Natural killer cell (primary cell): Measurements from ENCODE around the gene TUBA3E. TPM values are rescaled to one million over a fixed set of nuclear protein-coding genes. Genes with fewer than 3 reads are reported as not detected.
"Not testable (repeated sequence)": the region's sequence is repeated elsewhere in the genome, so short reads cannot be mapped to it uniquely, and the experiment has no call there.

Source experiments
- ATAC-seq, 3 donors: fragments of 150-1000 bp in 2 of 3; fragments of 200-7000 bp in 1 of 3; cut with Tn5 transposase; 1 replicate in 1 of 3; 2 replicates in 2 of 3; pipeline ENCODE4 v1.10.0; 2021; ENCODE audit warnings: mild to moderate bottlenecking in 2 of 3, moderate library complexity in 2 of 3
- DNase-seq, 2 donors: peaks; one replicate each; pipeline versions ENCODE4 v3.0.0 to v3.0.0-alpha.2; 2013 to 2021; ENCODE audit warnings: mixed read lengths in 1 of 2
- H3K27ac ChIP-seq: one replicate; pipeline ENCODE4 v1.5.1; 2013; ENCODE audit warnings: mild to moderate bottlenecking, low read length
- H3K27me3 ChIP-seq: one replicate; pipeline ENCODE4 v1.6.1; 2013; ENCODE audit warnings: low read length; ENCODE audit not compliant: control insufficient read depth, insufficient read depth
- H3K36me3 ChIP-seq: one replicate; pipeline ENCODE4 v1.6.1; 2013; ENCODE audit warnings: low read length; ENCODE audit not compliant: control insufficient read depth, insufficient read depth
- H3K4me1 ChIP-seq: one replicate; pipeline ENCODE4 v1.6.1; 2013; ENCODE audit warnings: low read length; ENCODE audit not compliant: control insufficient read depth, insufficient read depth
- H3K4me3 ChIP-seq: one replicate; pipeline ENCODE4 v1.5.1; 2013; ENCODE audit warnings: low read length
- H3K9me3 ChIP-seq: one replicate; pipeline ENCODE4 v1.6.1; 2013; ENCODE audit warnings: low read length; ENCODE audit not compliant: control insufficient read depth, insufficient read depth
- H3K27ac Mint-ChIP-seq, 2 donors: one replicate each; pipeline ENCODE4 v1.8.0; 2022; ENCODE audit warnings: mild to moderate bottlenecking in 2 of 2, mixed read lengths in 2 of 2, moderate library complexity in 1 of 2
- H3K27me3 Mint-ChIP-seq, 2 donors: one replicate each; pipeline ENCODE4 v1.8.0; 2022; ENCODE audit warnings: low read depth in 2 of 2, mixed read lengths in 2 of 2
- H3K36me3 Mint-ChIP-seq: one replicate; pipeline ENCODE4 v1.8.0; 2022; ENCODE audit warnings: mixed read lengths
- H3K4me1 Mint-ChIP-seq, 2 donors: one replicate each; pipeline ENCODE4 v1.8.0; 2022; ENCODE audit warnings: mixed read lengths in 2 of 2
- H3K4me3 Mint-ChIP-seq: one replicate; pipeline ENCODE4 v1.8.0; 2022; ENCODE audit warnings: mild to moderate bottlenecking, moderate library complexity, mixed read lengths
- H3K9me3 Mint-ChIP-seq, 2 donors: one replicate each; pipeline ENCODE4 v1.8.0; 2022; ENCODE audit warnings: mixed read lengths in 2 of 2
- WGBS: methylation state at CpG from one replicate; pipeline ENCODE4 v1.1.7; 2013; ENCODE audit warnings: missing lambda C conversion rate; ENCODE audit not compliant: insufficient coverage; 5-methylcytosine and 5-hydroxymethylcytosine counted together
- intact Hi-C: fragments of 100-400 bp; cut with micrococcal nuclease; formaldehyde crosslinking; loops from one replicate; pipeline ENCODE4 v1.14.2; 2022
- total RNA-seq, 4 donors: library from RNA; stranded (reverse); fragments of 120-200 nt in 1 of 4; gene quantifications; one replicate each; pipeline versions ENCODE4 v1.2.3 to v1.2.4, GENCODE V29; 2013 to 2022
- TF ChIP-seq, protein P1 (sequence below): fragments of 200-600 bp; IDR thresholded peaks from one replicate; pipeline ENCODE4 v1.8.0; 2022; ENCODE audit warnings: antibody characterized with exemption

The TUBA3E gene
- total RNA-seq, 3 donors from 2014 or later (not counting 1 experiment from before 2014, with no cell fraction given) = not detected

GRCh38 chr2:130169896-130170295 is 28.3 kb downstream of the TUBA3E start:
- no peaks in the 10 kb centered on the region for H3K27me3 Mint-ChIP-seq

GRCh38 chr2:130169163-130169562 is 29.1 kb downstream of the TUBA3E start:
- H3K9me3 Mint-ChIP-seq, H3K27me3 Mint-ChIP-seq, DNase-seq, H3K4me1 Mint-ChIP-seq, H3K4me3 ChIP-seq, H3K4me3 Mint-ChIP-seq, intact Hi-C loops, H3K4me1 ChIP-seq, H3K9me3 ChIP-seq, H3K27me3 ChIP-seq, H3K36me3 Mint-ChIP-seq, H3K27ac ChIP-seq: not testable (repeated sequence)
- peak overlapping the region; percentile 32 to 52 for H3K27ac Mint-ChIP-seq
- peaks cover 34% of the 10 kb centered on the region for H3K36me3 ChIP-seq
- no CpG with 5 or more reads among the region's 3 CpGs for WGBS
- ATAC-seq = peak; percentile 80 to 91 (median 87)

More at GRCh38 chr2:130169896-130170295, 28.3 kb downstream of the TUBA3E start:
- DNase-seq (no peak), ATAC-seq (peak in 1 of 3 donors; percentile 56)
- Histone ChIP-seq H3K4me3 (no peak overlapping the region), H3K9me3 (no peaks in the 10 kb centered on the region), H3K36me3 (peaks cover 32% of the 10 kb centered on the region), H3K27me3 (no peaks in the 10 kb centered on the region), H3K4me1 (no peaks in the 10 kb centered on the region), H3K27ac (no peak overlapping the region)
- no peak overlapping the region for H3K27ac Mint-ChIP-seq
- WGBS = 96% methylated on average over 7 of the region's 7 CpGs
- no peak overlapping the region for H3K4me3 Mint-ChIP-seq
- no peaks in the 10 kb centered on the region for H3K36me3 Mint-ChIP-seq
- no peaks in the 10 kb centered on the region for H3K9me3 Mint-ChIP-seq
- intact Hi-C loops = no loop called here
- TF ChIP-seq, protein P1, sequence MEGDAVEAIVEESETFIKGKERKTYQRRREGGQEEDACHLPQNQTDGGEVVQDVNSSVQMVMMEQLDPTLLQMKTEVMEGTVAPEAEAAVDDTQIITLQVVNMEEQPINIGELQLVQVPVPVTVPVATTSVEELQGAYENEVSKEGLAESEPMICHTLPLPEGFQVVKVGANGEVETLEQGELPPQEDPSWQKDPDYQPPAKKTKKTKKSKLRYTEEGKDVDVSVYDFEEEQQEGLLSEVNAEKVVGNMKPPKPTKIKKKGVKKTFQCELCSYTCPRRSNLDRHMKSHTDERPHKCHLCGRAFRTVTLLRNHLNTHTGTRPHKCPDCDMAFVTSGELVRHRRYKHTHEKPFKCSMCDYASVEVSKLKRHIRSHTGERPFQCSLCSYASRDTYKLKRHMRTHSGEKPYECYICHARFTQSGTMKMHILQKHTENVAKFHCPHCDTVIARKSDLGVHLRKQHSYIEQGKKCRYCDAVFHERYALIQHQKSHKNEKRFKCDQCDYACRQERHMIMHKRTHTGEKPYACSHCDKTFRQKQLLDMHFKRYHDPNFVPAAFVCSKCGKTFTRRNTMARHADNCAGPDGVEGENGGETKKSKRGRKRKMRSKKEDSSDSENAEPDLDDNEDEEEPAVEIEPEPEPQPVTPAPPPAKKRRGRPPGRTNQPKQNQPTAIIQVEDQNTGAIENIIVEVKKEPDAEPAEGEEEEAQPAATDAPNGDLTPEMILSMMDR = no peak
- H3K4me1 Mint-ChIP-seq = peaks cover 7 to 10% of the 10 kb centered on the region in 2 donors

- H3K27ac ChIP-seq, H3K27ac Mint-ChIP-seq, H3K9me3 ChIP-seq, DNase-seq, H3K4me3 ChIP-seq, H3K36me3 Mint-ChIP-seq, H3K27me3 ChIP-seq, H3K4me1 ChIP-seq, ATAC-seq, H3K4me1 Mint-ChIP-seq, H3K4me3 Mint-ChIP-seq, intact Hi-C loops, H3K27me3 Mint-ChIP-seq, H3K9me3 Mint-ChIP-seq: not testable (repeated sequence)
- 93% methylated on average over 3 of the region's 3 CpGs for WGBS
- H3K36me3 ChIP-seq = peaks cover 31% of the 10 kb centered on the region
These were observed 31.6 kb downstream of the TUBA3E start for GRCh38 chr2:130166611-130167010.

GRCh38 chr2:130165293-130166016 is 32.8 kb downstream of the TUBA3E start:
- Histone ChIP-seq H3K27me3 (no peaks in the 10 kb centered on the region), H3K4me1 (no peaks in the 10 kb centered on the region), H3K9me3 (no peaks in the 10 kb centered on the region), H3K36me3 (peaks cover 29% of the 10 kb centered on the region), H3K27ac (no peak overlapping the region), H3K4me3 (no peak overlapping the region)
- TF ChIP-seq, protein P1 = no peak
- H3K4me1 Mint-ChIP-seq = peaks cover 7 to 10% of the 10 kb centered on the region in 2 donors
- DNase-seq (no peak), ATAC-seq (no peak)
- H3K27me3 Mint-ChIP-seq = no peaks in the 10 kb centered on the region
- H3K36me3 Mint-ChIP-seq = no peaks in the 10 kb centered on the region
- H3K4me3 Mint-ChIP-seq = no peak overlapping the region
- no peak overlapping the region for H3K27ac Mint-ChIP-seq
- H3K9me3 Mint-ChIP-seq = no peaks in the 10 kb centered on the region
- intact Hi-C loops = no loop called here
- WGBS = 93% methylated on average over 8 of the region's 8 CpGs
